ENCODE results near the gene HRH2.

HRH2 gene

DNA sequence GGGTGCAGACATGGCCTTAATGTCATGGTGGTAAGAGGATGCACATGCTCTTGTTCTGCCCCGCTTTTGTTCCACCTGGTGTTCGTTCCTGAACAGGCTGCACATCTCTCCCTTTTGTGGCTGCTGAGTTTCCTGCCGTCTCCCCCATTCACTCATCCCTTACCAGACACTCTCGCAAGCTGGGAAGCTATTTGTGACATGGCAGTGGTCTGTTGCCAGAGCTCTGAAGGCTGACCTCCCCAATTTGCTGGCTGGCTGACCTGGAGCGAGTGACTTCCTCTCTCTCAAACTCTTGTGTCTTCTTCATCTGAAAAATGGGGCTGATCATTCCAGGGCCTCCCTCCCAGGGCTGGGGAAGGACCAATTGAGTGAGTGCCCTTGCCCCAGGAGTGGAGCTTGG, 35.9 kb downstream of the HRH2 start:
- no peak for DNase-seq

DNA sequence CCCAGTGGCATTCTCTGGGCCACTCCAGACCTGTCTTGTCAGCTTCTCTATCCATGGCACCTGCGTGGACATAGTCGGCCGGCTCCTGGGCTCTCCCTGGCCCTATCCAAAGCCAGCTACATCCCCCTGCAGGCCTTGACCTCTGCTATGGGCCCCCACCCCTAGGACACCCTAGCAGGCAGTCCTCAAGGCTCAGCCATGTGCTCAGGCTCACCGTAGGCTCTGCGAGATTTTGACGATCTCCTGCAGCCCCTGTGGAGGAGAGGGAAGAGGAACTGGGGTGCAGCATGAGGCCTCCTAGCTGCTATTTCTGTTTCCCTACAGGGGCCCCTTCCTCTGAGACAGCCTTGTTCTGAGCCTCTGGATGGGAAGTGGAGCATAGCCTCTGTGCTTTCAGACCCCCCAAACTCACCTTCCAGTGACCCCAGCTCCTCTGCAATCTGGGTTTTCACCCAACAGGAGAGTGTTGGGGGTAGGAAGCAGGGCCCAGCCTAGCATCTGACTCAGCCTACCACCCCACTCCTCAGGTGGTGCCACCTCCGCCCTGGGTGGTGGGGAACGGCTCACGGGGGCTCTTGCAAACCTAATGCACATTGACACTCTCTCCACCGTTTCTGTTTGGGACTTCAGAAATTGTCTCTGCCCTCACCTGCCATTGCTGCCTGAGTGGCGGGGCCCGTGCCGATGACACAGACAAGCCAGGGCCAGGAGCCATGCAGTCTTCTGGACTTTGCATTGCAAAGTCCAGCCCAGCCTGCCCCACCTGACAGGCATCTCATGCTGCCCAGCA, 36.7 kb downstream of the HRH2 start:
- DNase-seq, result no peak

DNA sequence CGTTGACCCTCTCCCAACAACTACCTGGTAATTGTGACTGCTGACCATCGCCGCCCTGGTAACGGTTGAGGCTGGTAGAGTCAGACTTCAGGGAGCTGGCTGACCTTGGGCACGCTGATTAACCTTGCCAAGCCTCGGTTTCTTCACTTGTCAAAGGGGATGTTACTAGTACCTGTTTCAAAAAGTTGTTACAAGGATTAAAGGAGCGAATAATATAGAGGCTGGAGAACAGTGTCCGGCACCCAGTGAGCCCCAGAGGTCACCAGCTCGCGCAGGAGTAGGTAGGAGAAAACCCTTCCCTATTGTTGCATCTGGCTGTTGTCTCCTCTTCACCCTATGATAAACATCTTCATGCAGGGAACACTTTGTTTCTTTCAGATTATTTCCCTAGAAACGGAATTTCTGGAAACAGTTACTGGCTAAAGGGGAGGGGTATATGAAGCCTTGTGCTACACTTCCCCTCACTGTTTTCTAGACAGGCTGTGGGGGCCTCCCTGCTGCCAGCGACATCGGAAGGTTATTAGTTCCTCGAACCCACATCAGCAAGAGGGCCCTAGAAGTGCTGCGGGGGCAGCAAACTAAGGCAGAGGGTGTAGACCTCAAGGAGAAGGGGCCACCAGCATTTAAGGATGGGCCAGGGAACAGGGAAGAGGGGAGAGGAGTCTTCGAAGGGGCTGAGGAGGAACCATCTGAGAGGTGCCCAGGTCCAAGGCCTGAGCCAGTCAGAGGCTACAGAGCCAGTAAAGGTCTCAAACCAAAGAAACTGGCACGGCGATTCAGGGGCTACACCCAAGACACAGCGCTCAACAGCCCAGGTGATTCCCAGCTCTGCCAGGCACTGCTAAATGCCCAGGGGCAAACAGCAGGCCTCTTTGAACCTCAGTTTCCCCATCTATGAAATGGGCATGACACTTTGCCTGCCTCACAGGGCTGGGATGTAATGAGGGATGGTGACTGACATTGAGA, 37.6 kb downstream of the HRH2 start:
- DNase-seq, result no peak

DNA sequence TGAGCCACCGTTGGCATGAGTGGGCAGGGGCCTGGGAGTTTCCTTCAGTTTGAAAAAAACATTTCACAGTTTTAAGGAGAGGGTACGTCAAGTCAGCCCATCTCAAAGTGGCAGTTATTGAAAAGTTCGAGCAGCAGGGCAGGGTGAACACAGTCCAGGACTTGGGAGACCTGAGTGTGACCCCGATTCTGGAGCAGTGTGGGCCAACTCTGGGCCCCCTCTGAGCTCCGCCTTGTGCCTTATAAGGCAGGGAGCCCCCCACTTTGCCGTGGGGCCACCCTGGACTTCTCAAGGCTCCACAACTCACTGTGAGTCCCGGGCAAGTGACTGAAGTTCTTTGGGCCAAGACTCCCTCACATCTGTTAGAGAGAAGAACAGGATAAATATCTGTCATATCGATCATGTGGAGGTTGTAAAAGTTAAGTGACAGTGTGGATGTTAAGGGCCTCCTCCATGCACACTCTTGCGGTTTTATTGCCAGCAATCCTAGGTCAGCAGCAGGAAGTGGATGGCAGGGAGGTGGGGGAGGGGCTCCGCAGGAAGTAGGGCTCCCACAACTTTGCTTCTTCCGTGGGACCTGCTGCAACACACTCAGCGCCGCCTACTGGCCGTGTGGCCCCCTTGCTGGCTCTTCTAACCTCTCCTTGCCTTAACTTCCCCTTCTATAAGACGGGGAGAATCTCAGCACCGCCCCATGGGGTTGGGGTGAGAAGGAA, 38.4 kb downstream of the HRH2 start:
- DNase-seq, result peak; percentile 54

DNA sequence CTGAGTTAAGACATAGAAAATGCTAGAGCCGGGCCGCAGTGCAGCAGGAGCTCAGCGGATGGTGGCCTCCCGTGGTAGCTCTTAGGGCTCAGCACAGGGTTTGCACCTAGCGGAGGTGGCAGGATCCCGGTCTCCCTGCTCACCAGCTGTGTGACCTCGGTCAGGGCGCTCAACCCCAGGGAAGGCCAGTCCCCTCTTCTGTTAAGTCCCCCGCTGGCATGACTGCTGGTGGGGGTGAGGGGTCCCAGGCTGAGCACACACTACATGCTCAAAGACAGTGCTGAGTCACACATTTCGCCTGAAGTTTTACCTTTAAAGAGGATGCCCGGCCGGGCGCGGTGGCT, 39.0 kb downstream of the HRH2 start:
- no peak for DNase-seq

DNA sequence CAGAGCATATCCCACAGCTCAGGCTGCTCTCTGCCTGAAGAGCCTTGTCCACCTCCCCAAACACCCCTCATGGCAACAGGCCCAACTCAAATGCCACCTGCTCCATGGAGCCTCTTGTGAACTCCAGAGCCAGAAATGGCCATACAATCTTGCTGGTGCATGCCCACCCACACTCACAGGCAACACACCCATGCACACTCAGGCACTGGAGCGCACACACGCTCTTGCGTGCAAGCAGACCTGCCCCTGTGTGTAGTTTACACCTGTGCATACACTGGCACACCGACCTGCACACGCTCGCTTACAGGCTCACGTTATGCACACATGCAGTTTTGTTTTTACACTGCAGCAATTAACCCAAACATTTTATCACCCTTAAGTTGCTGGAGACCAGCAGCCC, 40.0 kb downstream of the HRH2 start:
- no peak for DNase-seq

DNA sequence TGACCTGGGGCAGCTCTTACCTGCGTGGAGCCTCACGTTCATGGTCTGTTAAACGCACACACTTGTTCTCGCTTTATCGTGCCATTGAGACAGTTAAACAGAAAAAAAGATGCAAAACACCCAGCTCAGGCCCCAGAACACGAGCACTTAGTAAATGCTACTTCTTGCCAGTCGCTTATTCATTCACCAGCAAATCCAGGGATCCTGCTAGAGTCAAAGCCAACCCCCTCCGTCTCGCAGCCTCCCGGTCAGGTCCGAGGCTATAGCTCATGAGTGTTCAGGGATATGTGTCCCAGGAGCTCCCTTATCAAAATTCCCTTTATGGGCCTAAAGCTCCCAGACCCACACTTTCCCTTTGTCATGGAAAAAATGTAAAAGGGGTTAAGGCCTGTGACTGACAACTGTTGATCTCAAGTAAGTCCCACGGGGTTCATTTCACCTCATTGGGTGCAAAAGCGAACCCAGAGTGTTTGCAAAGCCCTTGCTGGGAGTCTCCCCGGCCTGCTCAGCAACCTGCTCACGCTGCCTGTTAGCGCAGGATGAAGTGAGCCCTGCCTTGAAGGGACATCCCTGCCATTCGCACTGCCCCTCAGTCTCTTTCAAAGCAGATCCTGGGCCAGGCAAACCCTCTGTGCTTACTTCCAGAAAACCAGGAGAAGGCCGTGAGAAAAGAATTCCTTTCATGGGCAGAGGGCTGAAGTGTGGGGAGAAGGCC, 40.7 kb downstream of the HRH2 start:
- no peak for DNase-seq

DNA sequence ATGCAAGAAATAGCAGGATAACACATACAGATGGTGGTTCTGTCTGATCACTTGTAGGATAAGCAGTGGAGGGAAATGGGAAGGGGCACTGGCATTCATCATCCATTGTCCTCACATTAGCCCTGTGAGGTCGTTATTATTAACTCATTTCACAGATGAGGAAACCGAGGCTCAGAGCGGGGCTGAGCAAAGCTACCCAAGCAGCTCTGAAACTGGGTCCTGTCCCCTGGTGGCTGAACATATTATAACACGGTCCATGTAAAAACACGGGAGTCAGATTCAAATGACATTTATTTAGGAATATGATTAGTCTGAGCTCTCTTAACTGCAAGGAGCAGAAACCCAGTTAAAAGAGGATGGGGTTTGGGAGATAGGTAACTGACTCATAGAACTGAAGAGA, 43.1 kb downstream of the HRH2 start:
- DNase-seq, result no peak

DNA sequence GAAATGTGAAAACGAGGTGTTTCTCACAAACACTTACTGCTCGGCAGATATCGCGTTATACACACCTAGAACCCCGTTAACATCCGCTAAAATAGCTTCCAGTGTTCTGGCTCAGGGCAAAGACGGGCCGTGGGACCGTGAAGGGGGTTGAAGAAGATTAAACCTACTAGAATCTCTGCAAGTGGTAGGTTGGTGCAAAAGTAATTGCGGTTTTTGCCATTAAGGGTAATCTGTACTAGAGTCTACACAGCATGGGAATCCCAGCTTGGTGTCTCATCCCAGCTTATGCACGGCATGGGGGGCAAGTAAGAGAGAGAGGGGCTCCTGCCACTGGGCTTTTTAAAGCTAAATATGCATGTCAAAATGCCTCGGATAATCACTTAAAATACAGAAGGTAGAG, 43.9 kb downstream of the HRH2 start:
- DNase-seq, result no peak

DNA sequence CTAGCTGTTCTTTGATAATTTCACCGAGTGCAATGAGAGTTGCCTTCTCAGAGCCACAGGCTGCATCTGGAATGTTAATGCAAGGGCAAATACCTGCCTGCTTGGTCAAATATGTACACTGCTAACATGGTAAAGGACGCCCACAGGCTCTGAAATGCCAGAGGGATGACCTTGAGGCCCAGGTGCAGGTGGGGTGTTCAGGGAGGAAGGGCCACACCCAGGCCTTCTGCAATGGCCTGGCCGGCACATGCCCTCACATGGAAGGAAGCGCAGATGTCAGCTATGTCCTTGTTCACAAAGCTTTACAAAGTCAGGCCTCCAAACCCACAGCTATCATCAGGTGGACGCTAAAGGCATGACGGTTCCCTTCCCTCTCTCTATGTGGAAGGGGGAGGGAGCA, 48.6 kb downstream of the HRH2 start:
- no peak for DNase-seq

DNA sequence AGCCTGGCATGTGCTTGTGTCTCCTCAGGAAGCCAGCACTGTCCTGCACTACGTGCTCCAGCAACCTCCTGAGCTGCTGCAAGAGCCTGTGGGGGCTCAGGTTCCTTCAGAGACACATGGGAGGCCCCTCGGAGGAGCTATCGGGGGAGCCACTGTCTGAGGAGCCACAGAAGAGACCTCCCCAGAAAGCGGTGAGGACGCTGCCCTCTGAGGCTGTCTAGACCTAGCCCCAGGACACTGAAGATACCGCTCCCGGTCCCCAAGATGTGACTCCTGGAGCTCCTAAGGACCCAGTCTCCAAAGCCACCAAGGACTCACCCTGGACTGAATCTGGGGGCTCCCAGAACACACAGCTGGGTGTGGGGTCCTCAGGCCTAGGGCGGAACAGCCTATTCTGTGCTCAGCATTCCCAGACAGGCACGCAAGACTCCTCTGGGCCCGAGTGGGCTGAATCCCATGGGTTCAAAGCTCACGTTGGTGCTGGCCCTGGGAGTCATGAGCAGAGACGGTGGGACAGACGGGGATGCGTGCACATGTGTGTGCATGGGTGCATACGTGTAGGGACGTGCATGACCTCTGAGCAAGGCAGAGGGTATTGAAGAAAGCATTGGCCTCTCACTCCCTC, 50.0 kb downstream of the HRH2 start:
- no peak for DNase-seq

DNA sequence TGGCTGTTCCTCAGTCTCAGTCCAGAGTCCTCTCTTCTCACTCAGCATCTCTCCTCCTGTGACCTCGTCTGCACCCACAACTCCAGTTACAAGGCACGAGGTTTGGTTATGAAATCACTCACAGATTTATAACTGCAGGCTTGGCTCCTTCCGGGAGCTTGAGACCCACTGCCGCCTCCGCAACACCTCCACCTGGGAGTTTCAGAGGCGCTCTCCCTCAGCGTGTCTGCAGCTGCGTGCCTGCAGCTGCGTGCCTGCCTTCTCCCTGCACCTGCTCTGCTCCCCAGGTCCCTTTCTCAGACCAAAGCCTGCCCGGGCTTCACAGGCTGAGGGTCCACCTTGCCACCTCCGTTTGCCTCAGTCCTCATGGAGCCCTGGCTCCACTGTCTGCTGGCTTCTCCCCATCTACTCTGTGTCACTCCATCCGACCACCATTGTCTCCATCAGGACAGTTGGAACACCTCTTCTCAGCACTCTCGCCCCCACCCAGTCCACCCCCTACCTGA, 51.5 kb downstream of the HRH2 start:
- DNase-seq, result no peak

DNA sequence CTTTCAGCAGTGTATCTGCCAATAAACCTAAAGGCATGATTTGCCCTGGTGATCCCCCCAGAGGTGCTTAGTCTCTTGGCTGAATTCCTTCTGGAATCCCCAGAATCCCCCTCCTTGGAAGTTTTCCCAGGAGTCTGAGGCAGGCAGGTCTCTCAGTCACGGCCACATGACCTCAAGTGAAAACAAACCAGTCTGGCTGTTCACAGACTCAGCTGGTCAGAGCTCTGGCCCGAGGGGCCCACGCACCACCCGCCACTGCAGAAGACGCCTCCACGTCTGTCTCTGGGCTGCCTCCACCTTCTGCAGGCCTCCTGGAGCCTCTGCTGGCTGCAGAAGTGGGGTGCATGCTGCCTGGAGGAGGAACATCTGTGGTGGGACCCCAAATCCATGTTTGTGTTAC, 52.5 kb downstream of the HRH2 start:
- DNase-seq, result no peak

DNA sequence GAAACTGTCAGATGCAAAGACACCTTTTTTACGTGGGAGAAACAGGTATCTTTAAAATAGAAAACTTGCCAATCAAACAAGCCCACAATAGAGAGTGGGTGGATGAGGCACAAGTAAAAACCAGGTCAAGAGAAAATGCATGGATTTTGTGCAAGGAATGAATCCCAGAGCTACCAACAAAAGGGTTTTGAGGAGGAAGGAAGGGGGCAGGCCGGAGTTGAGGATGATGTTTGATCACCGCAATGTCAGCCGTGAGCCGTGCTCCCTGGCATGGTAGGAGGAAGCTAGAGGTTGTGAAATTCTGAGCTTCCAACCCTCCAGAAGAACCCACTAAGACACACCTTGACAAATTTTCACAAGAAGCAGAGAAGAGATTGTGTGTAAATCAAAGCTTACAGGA, 53.2 kb downstream of the HRH2 start:
- DNase-seq, result no peak

DNA sequence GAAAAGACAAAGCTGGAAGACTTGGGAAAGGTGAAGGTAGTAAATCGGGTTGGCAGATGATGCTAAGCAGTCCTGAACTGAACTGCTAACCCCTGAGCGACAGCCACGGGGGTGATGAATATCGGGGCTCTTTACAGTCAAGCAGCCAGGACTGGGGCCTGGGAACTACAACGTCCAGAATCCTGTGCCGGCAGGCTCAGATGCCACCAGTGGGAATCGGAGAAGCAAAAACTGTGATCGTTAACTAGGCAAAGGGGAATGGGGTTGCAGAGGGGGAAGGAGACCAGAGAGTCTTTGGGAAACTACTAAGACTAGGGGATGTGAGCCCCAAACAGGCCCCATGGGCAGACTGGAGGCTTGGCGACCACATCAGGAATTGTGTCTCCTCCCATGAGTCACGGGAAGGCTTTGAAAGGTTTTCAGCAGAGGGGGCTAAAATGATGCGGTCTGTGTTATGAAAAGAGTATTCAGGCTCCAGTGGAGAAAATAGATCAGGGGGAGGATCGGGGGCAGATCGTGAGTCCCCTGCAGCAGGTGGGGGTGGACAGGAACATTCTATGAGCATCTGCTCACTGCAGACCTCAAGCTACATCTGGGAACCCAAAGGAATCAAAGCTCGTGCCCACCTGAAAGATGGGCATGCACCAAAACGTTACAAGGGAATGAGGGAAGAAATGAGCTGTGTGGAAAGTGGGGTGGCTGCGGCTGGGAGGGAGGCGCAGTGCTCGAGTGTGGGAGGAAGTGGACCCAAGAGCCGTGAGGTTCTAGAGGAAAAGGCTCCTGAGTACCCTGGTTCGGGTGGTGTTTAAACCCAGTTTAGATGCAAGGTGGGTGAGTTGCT, 53.8 kb downstream of the HRH2 start:
- DNase-seq, result no peak

DNA sequence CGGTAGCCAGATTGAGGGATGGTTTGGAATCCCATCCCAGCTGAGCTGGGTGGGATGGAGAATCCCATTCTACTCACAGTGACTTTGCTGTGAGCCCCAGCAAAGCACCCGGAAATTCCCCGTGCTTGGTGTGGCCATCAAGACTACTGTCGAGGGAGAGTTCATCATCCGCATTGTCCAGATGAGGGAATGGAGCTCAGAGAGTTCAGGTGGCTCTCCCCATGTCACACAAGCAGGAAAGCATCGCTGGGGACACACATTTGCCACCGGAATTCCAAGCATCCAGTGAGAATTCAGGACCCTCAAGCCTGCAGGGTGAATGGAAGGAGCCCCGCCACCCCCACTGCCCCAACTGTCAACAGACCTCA, 54.4 kb downstream of the HRH2 start:
- DNase-seq, result no peak

DNA sequence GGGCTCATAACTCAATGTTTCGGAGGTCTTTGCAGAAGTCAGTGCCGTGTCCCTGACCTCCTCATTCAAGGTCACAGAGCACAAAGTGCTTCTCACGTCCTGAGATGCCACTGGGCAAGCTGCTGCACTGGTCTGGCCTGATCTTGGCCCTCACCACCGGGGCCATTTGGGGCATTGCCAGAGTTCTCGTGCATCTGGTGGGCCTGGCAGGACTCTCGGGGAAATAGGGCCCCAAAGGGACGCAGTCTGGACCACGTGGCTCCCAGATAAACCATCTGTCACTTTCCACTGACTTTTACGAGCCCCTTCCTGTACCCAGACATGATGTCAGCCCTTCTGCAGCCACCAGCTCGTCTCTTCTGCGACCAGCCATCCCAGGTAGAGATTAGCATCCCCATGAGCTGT, 54.8 kb downstream of the HRH2 start:
- DNase-seq, result no peak

DNA sequence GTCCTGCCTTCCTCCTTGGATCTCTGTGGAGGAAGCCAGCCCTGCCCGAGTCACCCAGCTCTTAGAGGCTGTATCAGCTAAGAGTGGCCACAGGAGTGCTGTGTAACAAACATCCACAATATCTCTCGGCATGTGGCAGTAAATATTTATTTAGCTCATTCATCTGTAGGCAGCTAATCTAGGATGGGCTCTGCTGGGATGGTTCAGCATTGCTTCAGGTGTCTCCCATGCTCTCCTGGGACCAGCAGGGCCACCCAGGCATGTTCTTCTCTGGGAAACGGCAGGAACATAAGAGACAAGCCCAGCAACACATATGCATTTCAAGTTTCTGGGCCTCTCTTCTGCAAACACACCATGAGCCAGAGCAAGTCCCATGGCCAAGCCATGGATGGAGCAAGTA, 56.1 kb downstream of the HRH2 start:
- DNase-seq, result no peak

DNA sequence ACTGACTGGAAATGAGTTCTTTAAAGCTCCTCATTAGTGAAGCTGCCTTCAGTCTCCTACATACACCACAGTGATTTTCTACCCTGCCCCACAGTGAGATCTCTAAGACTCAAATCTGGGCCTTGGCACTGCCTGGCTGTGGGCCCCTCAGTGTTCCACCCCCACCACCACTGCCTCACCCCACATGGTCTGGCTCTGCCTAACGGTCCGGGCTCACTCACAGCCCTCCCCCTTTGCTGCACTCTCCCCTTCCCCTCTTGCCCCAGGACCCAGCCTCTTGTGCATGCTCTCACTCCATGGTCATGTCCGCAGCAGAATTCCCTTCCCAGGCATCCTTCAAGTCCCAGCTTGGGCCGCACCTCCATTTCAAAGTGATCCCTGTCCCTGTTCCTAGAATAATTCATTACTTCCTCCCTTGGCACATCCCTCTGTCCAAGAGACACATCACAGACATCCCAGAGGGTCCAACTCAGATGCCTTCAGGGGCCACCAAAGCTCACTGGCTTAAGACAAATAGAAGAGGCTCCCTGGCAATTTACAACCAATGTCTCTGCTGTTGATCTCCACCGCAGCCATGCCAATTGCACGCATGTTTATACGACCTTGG, 56.7 kb downstream of the HRH2 start:
- DNase-seq, result no peak

DNA sequence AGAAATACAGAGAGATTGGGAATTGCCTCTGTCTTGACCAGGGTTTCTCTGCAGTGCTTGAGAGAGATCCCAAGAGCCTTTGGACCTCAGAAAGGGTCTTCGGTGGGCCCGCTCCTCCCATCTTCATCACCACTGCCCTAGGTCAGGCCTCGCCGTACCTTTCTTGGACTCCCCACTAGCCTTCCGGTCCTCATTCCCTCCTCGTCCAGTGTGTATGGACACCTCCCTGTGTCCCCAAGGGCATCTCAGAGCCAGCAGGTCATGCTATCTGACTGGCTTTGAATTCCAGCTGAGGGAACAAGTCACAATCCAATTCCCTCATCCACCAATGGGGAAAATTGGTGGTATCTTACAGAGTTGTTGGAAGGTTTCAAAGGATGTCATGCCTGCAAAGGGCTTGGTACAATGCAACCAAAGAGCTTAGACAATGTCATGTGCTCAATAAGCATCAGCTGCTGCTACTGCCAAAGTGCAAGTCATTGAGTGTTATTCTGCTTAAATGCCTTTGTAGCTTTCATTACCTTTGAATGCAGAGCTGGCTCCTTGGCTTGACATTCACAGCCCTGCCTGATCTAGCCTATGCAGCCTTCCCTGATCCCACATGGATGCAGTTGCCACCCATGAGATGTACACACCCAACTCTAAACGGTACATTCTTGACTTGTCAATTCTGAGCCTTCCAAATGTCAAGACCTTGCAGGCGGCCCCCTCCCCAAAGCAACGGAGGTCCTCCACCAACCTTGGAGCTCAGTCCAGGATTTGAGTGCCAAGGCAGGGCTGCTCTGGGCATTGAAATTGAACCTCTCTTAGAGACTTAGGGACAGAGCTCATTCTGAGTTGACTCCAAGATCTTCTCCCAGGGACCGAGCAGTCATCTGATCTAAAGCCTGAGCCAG, 58.0 kb downstream of the HRH2 start:
- no peak for DNase-seq

Measured in activated effector memory CD4-positive, alpha-beta T cell treated with Interleukin-2 at 50 U/mL for 16 hours (primary cell).